Glomerular visceral epithelial cell (primary cell): ENCODE measurements around the gene NTN5.

Experiments
- DNase-seq: peaks from one replicate; pipeline ENCODE4 v3.0.0-alpha.2; 2016; ENCODE audit errors: extremely low spot score

Gene NTN5

DNA sequence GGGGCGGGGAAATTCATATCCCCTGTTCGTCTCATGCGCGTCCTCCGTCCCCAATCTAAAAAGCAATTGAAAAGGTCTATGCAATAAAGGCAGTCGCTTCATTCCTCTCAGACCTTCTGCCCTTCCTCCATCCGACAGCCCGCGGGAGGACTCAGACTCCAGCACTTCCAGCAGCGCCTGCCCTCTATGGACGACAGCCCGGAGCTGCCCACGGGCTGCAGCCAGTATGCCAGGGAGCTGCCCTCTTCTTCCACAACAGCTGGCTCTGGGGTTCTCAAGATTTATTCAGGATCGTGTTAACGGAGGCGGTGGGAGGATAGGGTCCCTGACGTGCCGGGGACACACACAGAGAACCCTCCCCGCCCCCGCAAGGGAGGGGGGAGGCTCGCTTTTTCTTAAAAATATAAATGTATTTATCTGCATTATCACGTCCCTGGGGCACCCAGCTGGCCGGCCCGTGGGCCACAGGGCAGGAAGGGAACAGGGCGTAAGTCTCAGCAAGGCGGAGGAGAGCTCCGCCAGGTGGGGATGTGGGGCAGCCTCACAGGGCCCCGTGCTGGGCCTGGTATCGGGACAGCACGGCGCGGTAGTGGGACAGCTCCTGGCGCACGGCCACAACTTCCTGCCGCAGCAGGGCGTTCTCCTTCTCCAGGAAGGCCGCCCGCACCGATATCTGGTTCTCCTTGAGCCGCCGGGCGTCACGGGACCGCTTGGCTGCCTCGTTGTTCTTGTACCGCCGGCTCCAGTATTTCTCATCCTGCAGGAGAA lies 42.3 kb downstream of the NTN5 start:
- no peak for DNase-seq

DNA sequence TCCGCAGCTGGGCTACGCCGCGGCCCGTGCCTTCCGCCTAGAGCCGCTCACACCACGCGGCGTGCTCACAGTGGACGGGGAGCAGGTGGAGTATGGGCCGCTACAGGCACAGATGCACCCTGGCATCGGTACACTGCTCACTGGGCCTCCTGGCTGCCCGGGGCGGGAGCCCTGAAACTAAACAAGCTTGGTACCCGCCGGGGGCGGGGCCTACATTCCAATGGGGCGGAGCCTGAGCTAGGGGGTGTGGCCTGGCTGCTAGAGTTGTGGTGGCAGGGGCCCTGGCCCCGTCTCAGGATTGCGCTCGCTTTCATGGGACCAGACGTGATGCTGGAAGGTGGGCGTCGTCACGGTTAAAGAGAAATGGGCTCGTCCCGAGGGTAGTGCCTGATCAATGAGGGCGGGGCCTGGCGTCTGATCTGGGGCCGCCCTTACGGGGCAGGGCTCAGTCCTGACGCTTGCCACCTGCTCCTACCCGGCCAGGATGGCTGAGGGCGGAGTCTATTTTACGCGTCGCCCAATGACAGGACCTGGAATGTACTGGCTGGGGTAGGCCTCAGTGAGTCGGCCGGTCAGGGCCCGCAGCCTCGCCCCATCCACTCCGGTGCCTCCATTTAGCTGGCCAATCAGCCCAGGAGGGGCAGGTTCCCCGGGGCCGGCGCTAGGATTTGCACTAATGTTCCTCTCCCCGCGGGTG lies 43.1 kb downstream of the NTN5 start:
- DNase-seq = no peak

GRCh38 chr19:48629297-48629598 lies 43.6 kb downstream of the NTN5 start:
- DNase-seq = no peak

- no peak for DNase-seq
Observed at GRCh38 chr19:48628486-48629296, 44.1 kb downstream of the NTN5 start.

DNA sequence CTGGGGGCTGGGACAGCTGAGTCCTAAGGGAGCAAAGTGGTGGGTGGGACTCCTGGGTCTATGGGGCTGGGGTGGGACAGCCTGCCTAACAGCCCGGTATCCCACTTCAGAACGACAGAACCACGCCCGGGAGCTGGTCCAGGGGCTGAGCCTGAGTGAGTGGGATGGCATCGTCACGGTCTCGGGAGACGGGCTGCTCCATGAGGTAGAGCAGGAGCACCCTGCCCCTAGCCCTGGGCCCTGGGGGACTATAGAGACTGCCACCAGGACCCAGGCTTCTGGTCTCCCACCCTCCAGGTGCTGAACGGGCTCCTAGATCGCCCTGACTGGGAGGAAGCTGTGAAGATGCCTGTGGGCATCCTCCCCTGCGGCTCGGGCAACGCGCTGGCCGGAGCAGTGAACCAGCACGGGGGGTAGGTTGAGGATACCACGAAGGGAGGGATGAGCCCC lies 44.9 kb downstream of the NTN5 start:
- DNase-seq = no peak

- peak; percentile 68 for DNase-seq
Observed at GRCh38 chr19:48627201-48627864, 45.5 kb downstream of the NTN5 start.

DNA sequence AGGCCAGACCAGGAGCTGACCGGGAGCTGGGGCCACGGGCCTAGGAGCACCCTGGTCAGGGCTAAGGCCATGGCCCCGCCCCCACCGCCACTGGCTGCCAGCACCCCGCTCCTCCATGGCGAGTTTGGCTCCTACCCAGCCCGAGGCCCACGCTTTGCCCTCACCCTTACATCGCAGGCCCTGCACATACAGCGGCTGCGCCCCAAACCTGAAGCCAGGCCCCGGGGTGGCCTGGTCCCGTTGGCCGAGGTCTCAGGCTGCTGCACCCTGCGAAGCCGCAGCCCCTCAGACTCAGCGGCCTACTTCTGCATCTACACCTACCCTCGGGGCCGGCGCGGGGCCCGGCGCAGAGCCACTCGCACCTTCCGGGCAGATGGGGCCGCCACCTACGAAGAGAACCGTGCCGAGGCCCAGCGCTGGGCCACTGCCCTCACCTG lies 46.9 kb downstream of the NTN5 start:
- DNase-seq = no peak

GRCh38 chr19:48624791-48625723 lies 47.8 kb downstream of the NTN5 start:
- no peak for DNase-seq

- peak; percentile 98 for DNase-seq
Observed at GRCh38 chr19:48624067-48624594, 48.7 kb downstream of the NTN5 start.

DNA sequence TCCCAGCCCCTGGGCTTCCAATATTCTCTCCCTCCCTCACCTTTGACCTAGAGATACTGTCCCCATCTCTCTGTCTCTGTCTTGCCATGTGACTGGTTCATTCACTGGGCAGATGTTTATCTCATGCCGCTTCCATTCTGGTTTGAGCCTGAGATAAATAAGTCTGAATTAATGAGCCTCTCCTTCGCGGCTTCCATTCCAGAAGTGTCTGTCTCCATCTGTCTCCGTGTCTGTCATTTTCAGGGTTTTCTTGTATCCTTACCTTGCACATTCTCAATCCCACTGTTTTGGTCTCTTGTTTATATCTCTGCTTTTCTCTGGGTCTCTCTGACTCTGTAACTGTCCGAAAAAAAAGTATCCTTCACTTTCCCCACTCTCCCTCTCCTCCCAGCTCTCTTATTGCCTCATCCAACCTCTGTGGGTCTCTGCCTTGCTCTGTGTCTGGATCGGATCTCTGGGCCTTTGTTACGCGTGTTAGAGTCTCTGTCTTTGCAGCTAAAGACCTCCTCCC lies 49.2 kb downstream of the NTN5 start:
- no peak for DNase-seq

DNA sequence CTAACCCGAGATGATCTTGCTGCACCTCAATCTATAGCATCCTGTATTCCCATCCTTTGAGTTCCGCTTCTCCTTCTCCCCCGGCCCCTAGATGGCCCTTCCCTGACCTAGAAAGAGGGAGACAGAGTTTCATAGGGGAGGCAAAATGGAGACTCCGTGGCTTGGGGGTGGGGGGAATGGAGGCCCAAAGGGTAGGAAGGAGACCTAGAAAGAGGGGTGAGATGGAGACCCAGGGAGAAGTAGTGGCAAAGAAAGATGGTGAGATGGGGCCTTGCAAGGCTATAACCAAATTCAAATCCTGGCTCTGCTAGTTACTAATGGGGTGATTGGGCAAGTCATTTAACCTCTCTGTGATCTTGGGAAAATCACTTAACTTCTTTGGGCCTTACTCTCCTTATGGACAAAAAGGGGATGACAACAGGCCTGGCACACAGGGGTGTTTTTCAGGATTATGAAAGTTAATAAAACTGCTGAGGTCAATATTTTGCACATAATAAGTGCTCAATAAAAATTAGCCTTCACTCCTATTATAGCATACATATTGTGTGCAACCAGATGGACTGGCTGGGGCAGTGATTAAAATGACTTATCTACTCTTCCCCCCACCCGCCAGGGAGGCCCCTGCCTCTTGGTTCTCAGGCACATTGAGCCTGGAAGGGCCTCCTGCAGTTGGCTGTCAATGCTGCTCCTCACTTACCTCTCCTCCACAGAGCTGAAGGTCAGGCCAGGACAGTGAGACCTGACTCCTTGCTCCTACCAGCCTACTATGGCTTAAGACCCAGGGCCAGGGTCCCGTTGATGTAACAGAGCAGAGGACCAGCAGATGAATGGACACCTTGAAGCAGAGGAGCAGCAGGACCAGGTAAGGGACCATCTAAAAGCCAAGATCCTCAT lies 52.9 kb downstream of the NTN5 start:
- DNase-seq = no peak

DNA sequence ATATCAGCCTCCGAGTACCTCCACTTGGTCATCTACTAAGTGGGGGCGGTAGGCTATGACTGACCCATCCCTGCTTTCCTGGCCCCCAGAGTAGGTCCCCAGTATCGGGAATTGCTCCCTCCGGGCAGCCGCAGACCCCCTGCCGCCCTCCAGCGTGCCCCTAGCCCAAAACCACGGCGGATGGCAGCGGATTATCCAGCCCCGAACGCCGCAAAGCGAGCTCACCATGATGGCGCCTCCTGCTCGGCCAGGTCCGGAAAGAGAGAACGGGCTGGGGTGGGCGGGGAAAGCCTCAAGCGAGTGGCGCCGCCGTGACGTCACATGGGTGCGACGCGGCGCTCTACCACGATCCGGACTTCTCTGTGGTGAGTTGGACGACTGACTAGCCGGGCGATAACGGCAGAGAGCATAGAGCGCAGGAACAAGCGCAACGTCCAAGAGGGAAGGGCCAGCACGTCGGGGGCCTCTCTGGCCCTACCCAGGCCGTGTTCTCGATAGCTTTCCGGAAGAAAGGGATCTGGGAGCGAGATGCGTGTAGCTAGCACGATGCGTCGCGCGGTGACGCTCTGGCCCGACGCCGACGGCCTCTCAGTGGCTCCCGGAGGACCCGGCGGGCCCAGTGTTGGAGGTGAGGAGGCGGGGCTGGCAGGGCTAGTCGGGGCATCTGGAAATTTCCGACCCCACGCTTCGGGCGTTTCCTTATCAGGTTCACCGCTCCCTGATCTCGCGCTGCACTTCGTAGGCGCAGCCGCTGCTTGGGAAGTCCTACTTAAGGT lies 53.7 kb downstream of the NTN5 start, which contains the start of the genes RPL18 and SPHK2:
Gene RPL18, minus strand, starts transcription at position 263 of the 776 bp plus-strand sequence. Its CDS starts 35 bp downstream, at position 228.
Gene SPHK2, plus strand, starts transcription at position 591 of the 776 bp plus-strand sequence. CDS start 1,009 bp downstream, outside the sequence.
- peak; percentile 100 for DNase-seq

GRCh38 chr19:48618278-48618915 lies 54.4 kb downstream of the NTN5 start:
- no peak for DNase-seq

DNA sequence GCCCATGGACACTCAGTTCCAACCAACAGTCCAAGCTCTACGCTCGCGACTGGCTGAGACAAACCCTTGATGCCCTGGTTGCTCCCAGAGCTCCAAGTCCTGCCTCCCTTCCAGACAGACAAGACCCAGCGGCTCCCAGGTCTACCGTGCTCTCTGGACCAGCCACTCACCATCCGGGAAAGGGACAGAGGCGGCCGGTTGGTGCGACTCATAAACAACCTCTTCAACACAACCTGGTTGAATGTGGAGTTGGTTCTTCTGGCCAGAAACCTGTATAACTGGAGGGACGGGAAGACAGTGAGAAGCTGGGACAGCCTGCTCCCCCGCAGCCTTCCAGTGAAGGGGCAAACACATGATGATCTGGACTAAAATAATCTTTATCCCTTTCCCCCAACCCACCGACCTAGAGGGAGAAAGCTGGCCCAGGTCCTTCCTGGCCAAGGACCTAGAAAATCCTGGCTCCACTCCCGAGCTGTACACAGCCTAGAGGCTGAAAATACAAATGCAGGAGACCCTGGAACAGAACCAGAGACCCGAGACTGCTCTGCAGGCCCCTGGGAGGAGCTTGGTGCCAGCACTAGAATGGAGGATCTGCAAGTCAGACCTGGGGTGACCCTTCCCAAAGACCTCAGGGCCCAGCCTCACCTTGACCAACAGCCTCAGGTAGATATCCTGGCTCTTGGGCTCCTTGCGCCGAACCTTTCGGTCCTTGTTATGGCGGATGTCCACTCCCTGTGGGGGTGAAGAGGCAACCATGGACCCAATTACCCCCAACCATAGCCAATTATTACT lies 55.5 kb downstream of the NTN5 start:
- DNase-seq = no peak

DNA sequence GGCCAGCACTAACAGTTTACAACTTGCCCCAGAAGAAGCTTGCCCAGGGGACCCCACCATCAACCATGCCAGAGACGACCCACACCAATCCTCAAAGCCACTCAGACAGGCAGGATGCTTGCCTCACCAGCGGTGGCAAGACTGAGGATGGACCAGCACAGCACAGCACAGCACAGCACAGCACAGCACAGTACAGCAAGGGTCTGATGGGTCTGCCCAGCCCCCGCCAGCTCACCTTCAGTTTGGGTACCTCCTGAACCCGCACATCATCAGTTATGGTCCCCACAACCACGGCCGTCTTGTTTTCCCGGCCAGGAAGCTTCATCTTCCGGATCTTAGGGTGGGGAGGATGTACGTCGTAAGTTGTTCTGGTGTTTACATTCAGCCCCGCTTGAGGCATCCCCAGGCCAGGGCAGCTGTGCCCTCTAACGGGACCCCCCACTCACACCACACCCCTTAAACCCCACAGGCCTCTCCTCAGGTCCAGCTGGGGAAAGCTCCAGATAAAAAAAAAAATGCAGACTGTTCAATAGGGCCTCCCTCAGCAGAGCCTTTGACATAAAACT lies 56.2 kb downstream of the NTN5 start:
- DNase-seq = no peak

DNA sequence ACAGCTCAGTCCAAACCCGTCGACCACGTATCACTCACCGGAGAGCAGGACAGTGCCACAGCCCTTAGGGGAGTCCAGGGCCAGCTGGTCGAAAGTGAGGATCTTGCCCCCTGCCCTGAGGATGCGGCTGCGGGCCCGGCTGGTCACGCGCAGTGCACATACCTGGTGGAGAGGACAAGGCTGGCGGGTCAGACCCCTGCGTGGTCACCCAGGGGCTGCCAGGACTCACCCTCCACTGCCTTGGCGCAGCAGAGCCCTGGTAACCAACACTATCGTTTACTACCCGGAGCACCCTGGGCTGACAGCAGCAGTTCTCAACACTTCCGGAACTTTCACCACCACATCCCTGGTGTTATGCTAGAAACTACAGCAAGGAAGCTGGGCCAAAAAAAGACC lies 56.8 kb downstream of the NTN5 start:
- no peak for DNase-seq
